ENCODE results near the gene ATP2B1. TPM values are rescaled to one million over a fixed set of nuclear protein-coding genes. Genes with fewer than 3 reads are reported as not detected.

ATP2B1 gene
- total RNA-seq, 1 experiment from 2014 or later: 24.7 TPM

GRCh38 chr12:89544022-89544421 is 164.6 kb downstream of the ATP2B1 start:
- Histone ChIP-seq H3K4me3 (ENCODE audit: low read length) (no peak overlapping the region), H3K9ac (ENCODE audit: low read length) (no peak overlapping the region)
- no peak for DNase-seq

GRCh38 chr12:89542912-89543592 is 165.6 kb downstream of the ATP2B1 start:
- no peaks in the 10 kb centered on the region for H3K27me3 ChIP-seq (ENCODE audit: low read length)
- no peaks in the 10 kb centered on the region for H3K79me2 ChIP-seq (ENCODE audit: low read length)
- no peaks in the 10 kb centered on the region for H3K9me2 ChIP-seq (replicated peaks; ENCODE audit: insufficient read depth, low read length)
- no peak overlapping the region for H3K27ac ChIP-seq (ENCODE audit: low read length)
- no peaks in the 10 kb centered on the region for H3K9me3 ChIP-seq (ENCODE audit: low read length)
- H4K20me1 ChIP-seq (ENCODE audit: insufficient read depth, low read depth, low read length): no peaks in the 10 kb centered on the region
- no peak overlapping the region for H3K4me3 ChIP-seq (ENCODE audit: low read length)
- no peak overlapping the region for H3K4me2 ChIP-seq (ENCODE audit: low read depth, low read length, poor library complexity, severe bottlenecking)
- H3K36me3 ChIP-seq (ENCODE audit: insufficient read depth, low read length): no peaks in the 10 kb centered on the region
- DNase-seq: peak; percentile 86
- H2AFZ ChIP-seq (ENCODE audit: low read length): no peak overlapping the region
- H3K9ac ChIP-seq (ENCODE audit: low read length): no peak overlapping the region
- no peaks in the 10 kb centered on the region; the same call in 1 of the 2 replicates for H3K4me1 ChIP-seq (ENCODE audit: low read length)

More at GRCh38 chr12:89544022-89544421, 164.6 kb downstream of the ATP2B1 start:
- Histone ChIP-seq H3K9me3 (ENCODE audit: low read length) (no peaks in the 10 kb centered on the region), H3K27me3 (ENCODE audit: low read length) (no peaks in the 10 kb centered on the region), H3K4me1 (ENCODE audit: low read length) (no peaks in the 10 kb centered on the region; the same call in 1 of the 2 replicates), H3K79me2 (ENCODE audit: low read length) (no peaks in the 10 kb centered on the region), H2AFZ (ENCODE audit: low read length) (no peak overlapping the region), H3K4me2 (ENCODE audit: low read depth, low read length, poor library complexity, severe bottlenecking) (no peak overlapping the region), H3K36me3 (ENCODE audit: insufficient read depth, low read length) (no peaks in the 10 kb centered on the region), H4K20me1 (ENCODE audit: insufficient read depth, low read depth, low read length) (no peaks in the 10 kb centered on the region), H3K27ac (ENCODE audit: low read length) (no peak overlapping the region), H3K9me2 (replicated peaks; ENCODE audit: insufficient read depth, low read length) (no peaks in the 10 kb centered on the region)

- H3K9me3 ChIP-seq (ENCODE audit: low read length): no peaks in the 10 kb centered on the region
- no peaks in the 10 kb centered on the region for H3K36me3 ChIP-seq (ENCODE audit: insufficient read depth, low read length)
- no peaks in the 10 kb centered on the region for H3K27me3 ChIP-seq (ENCODE audit: low read length)
- no peak overlapping the region for H3K9ac ChIP-seq (ENCODE audit: low read length)
- H3K4me3 ChIP-seq (ENCODE audit: low read length): no peak overlapping the region
- H3K4me1 ChIP-seq (ENCODE audit: low read length): no peaks in the 10 kb centered on the region; the same call in 1 of the 2 replicates
- no peak overlapping the region for H2AFZ ChIP-seq (ENCODE audit: low read length)
- H3K9me2 ChIP-seq (replicated peaks; ENCODE audit: insufficient read depth, low read length): no peaks in the 10 kb centered on the region
- DNase-seq: no peak
- no peak overlapping the region for H3K4me2 ChIP-seq (ENCODE audit: low read depth, low read length, poor library complexity, severe bottlenecking)
- no peak overlapping the region for H3K27ac ChIP-seq (ENCODE audit: low read length)
- H4K20me1 ChIP-seq (ENCODE audit: insufficient read depth, low read depth, low read length): no peaks in the 10 kb centered on the region
- no peaks in the 10 kb centered on the region for H3K79me2 ChIP-seq (ENCODE audit: low read length)
Measured at GRCh38 chr12:89542236-89542635, 166.4 kb downstream of the ATP2B1 start.

GRCh38 chr12:89540586-89540985 is 168.1 kb downstream of the ATP2B1 start:
- H3K9ac ChIP-seq (ENCODE audit: low read length): no peak overlapping the region
- no peaks in the 10 kb centered on the region for H3K36me3 ChIP-seq (ENCODE audit: insufficient read depth, low read length)
- H2AFZ ChIP-seq (ENCODE audit: low read length): no peak overlapping the region
- H4K20me1 ChIP-seq (ENCODE audit: insufficient read depth, low read depth, low read length): no peaks in the 10 kb centered on the region
- DNase-seq: no peak
- H3K9me2 ChIP-seq (replicated peaks; ENCODE audit: insufficient read depth, low read length): no peaks in the 10 kb centered on the region
- no peak overlapping the region for H3K4me3 ChIP-seq (ENCODE audit: low read length)
- no peaks in the 10 kb centered on the region for H3K27me3 ChIP-seq (ENCODE audit: low read length)
- no peak overlapping the region for H3K27ac ChIP-seq (ENCODE audit: low read length)
- H3K4me1 ChIP-seq (ENCODE audit: low read length): no peaks in the 10 kb centered on the region
- H3K4me2 ChIP-seq (ENCODE audit: low read depth, low read length, poor library complexity, severe bottlenecking): no peak overlapping the region
- H3K79me2 ChIP-seq (ENCODE audit: low read length): no peaks in the 10 kb centered on the region
- no peaks in the 10 kb centered on the region for H3K9me3 ChIP-seq (ENCODE audit: low read length)

- H3K4me2 ChIP-seq (ENCODE audit: low read depth, low read length, poor library complexity, severe bottlenecking): no peak overlapping the region
Measured at GRCh38 chr12:89539426-89540223, 169.0 kb downstream of the ATP2B1 start.

GRCh38 chr12:89538897-89539296 is 169.7 kb downstream of the ATP2B1 start:
- Histone ChIP-seq H3K4me1 (ENCODE audit: low read length) (no peaks in the 10 kb centered on the region), H3K9me3 (ENCODE audit: low read length) (no peaks in the 10 kb centered on the region), H3K4me3 (ENCODE audit: low read length) (no peak overlapping the region), H3K36me3 (ENCODE audit: insufficient read depth, low read length) (no peaks in the 10 kb centered on the region), H3K9me2 (replicated peaks; ENCODE audit: insufficient read depth, low read length) (no peaks in the 10 kb centered on the region), H3K4me2 (ENCODE audit: low read depth, low read length, poor library complexity, severe bottlenecking) (no peak overlapping the region), H4K20me1 (ENCODE audit: insufficient read depth, low read depth, low read length) (no peaks in the 10 kb centered on the region), H3K9ac (ENCODE audit: low read length) (no peak overlapping the region), H3K27ac (ENCODE audit: low read length) (no peak overlapping the region), H3K79me2 (ENCODE audit: low read length) (no peaks in the 10 kb centered on the region), H3K27me3 (ENCODE audit: low read length) (no peaks in the 10 kb centered on the region), H2AFZ (ENCODE audit: low read length) (no peak overlapping the region)
- no peak for DNase-seq

More at GRCh38 chr12:89539426-89540223, 169.0 kb downstream of the ATP2B1 start:
- H3K4me3 ChIP-seq (ENCODE audit: low read length): no peak overlapping the region
- no peaks in the 10 kb centered on the region for H3K9me2 ChIP-seq (replicated peaks; ENCODE audit: insufficient read depth, low read length)
- H3K4me1 ChIP-seq (ENCODE audit: low read length): no peaks in the 10 kb centered on the region
- no peaks in the 10 kb centered on the region for H3K27me3 ChIP-seq (ENCODE audit: low read length)
- H3K9me3 ChIP-seq (ENCODE audit: low read length): no peaks in the 10 kb centered on the region
- H4K20me1 ChIP-seq (ENCODE audit: insufficient read depth, low read depth, low read length): no peaks in the 10 kb centered on the region
- no peak overlapping the region for H3K9ac ChIP-seq (ENCODE audit: low read length)
- H3K79me2 ChIP-seq (ENCODE audit: low read length): no peaks in the 10 kb centered on the region
- no peaks in the 10 kb centered on the region for H3K36me3 ChIP-seq (ENCODE audit: insufficient read depth, low read length)
- H2AFZ ChIP-seq (ENCODE audit: low read length): no peak overlapping the region
- H3K27ac ChIP-seq (ENCODE audit: low read length): no peak overlapping the region
- no peak for DNase-seq

Small RNA genes lying within 50 kb of the gene (small RNA-seq; reads per million reads assigned to genes)
- not detected for gene AC025034.2
- gene RNA5SP365: not detected
- gene RNU6-148P: not detected

Other genes starting within 250 kb of the ATP2B1 start
- gene GALNT4, start 184.0 kb downstream of the ATP2B1 start, total RNA-seq (2014; rRNA removed; shearing (Covaris generic); ENCODE audit: low replicate concordance): 7.1 and 7.3 TPM in 2 replicates
- gene POC1B, start 182.8 kb downstream of the ATP2B1 start, total RNA-seq (2014; rRNA removed; shearing (Covaris generic); ENCODE audit: low replicate concordance): 17.1 and 60.3 TPM in 2 replicates

Measured in Karpas-422 (cell line).